ENCODE data around the gene SUGP1.

The SUGP1 gene

GRCh38 chr19:19296953-19297689 is 23.2 kb downstream of the SUGP1 start:
- no peak for DNase-seq

- DNase-seq, result no peak
Measured at GRCh38 chr19:19294914-19295313, 25.4 kb downstream of the SUGP1 start.

- DNase-seq, result no peak
Measured at GRCh38 chr19:19292607-19293006, 27.7 kb downstream of the SUGP1 start.

GRCh38 chr19:19285686-19286085 is 34.6 kb downstream of the SUGP1 start:
- peak; percentile 82 for DNase-seq

- no peak for DNase-seq
Measured at GRCh38 chr19:19280561-19280960, 39.7 kb downstream of the SUGP1 start.

- no peak for DNase-seq
Measured at GRCh38 chr19:19279853-19280252, 40.5 kb downstream of the SUGP1 start.

GRCh38 chr19:19279062-19279612 is 41.2 kb downstream of the SUGP1 start:
- DNase-seq, result no peak

- no peak for DNase-seq
Measured at GRCh38 chr19:19278315-19278714, 42.0 kb downstream of the SUGP1 start.

- no peak for DNase-seq
Measured at GRCh38 chr19:19276851-19277250, 43.5 kb downstream of the SUGP1 start.

GRCh38 chr19:19276386-19276785 is 43.9 kb downstream of the SUGP1 start:
- DNase-seq, result no peak

- DNase-seq, result no peak
Measured at GRCh38 chr19:19274716-19275565, 45.4 kb downstream of the SUGP1 start.

GRCh38 chr19:19274146-19274545 is 46.2 kb downstream of the SUGP1 start:
- DNase-seq, result no peak

GRCh38 chr19:19271828-19272599 is 48.3 kb downstream of the SUGP1 start:
- no peak for DNase-seq

GRCh38 chr19:19270749-19271571 is 49.3 kb downstream of the SUGP1 start:
- no peak for DNase-seq

- no peak for DNase-seq
Measured at GRCh38 chr19:19269952-19270694, 50.2 kb downstream of the SUGP1 start.

GRCh38 chr19:19268453-19269385 is 51.6 kb downstream of the SUGP1 start:
- no peak for DNase-seq

- no peak for DNase-seq
Measured at GRCh38 chr19:19267305-19267704, 53.0 kb downstream of the SUGP1 start.

- DNase-seq, result no peak
Measured at GRCh38 chr19:19263886-19264487, 56.3 kb downstream of the SUGP1 start.

- DNase-seq, result no peak
Measured at GRCh38 chr19:19262190-19263057, 57.9 kb downstream of the SUGP1 start.

All from hematopoietic multipotent progenitor cell treated with erythropoietin and hydrocortisone succinate and interleukin-3 and kit ligand, for 6 days (in vitro differentiated cells).